Vagina (tissue), 2 donors: ENCODE measurements around the gene NUMA1. TPM values are rescaled to one million over a fixed set of nuclear protein-coding genes. Genes with fewer than 3 reads are reported as not detected.

ENCODE experiments used
- DNase-seq, 2 donors: peaks; one replicate each; pipeline ENCODE4 v3.0.0-alpha.2; 2017; ENCODE audit errors: extremely low spot score in 2 of 2
- H3K27ac ChIP-seq: fragments of 200-600 bp; sonication (generic); one replicate; pipeline ENCODE4 v1.5.1; 2019
- H3K27me3 ChIP-seq: fragments of 200-600 bp; sonication (generic); one replicate; pipeline ENCODE4 v1.5.1; 2019
- H3K36me3 ChIP-seq, 2 donors: fragments of 200-600 bp; sonication (generic); one replicate each; pipeline ENCODE4 v1.5.1; 2017 to 2019
- H3K4me1 ChIP-seq: fragments of 200-600 bp; sonication (generic); one replicate; pipeline ENCODE4 v1.5.1; 2019
- H3K4me3 ChIP-seq, 2 donors: fragments of 200-600 bp; sonication (generic); 1 replicate in 1 of 2; 2 replicates in 1 of 2; pipeline ENCODE4 v1.5.1; 2016 to 2019
- H3K9me3 ChIP-seq: fragments of 200-600 bp; sonication (generic); one replicate; pipeline ENCODE4 v1.5.1; 2019
- POLR2A ChIP-seq, 2 donors: fragments of 450-650 bp; IDR thresholded peaks; one replicate each; pipeline ENCODE4 v1.6.1; 2017; ENCODE audit warnings: antibody characterized with exemption in 2 of 2, mild to moderate bottlenecking in 2 of 2, moderate library complexity in 2 of 2
- POLR2AphosphoS5 ChIP-seq, 2 donors: sonication (generic); formaldehyde crosslinking; IDR thresholded peaks; one replicate each; pipeline ENCODE4 v1.9.0; 2017; ENCODE audit warnings: antibody characterized with exemption in 2 of 2, mild to moderate bottlenecking in 2 of 2, low read depth in 1 of 2; ENCODE audit not compliant: insufficient read depth in 1 of 2
- intact Hi-C: fragments of 100-400 bp; cut with DNase I; formaldehyde crosslinking; loops from one replicate; pipeline ENCODE4 v1.15.1; 2023
- total RNA-seq: library from RNA; depleted of rRNA; stranded (reverse); fragments of >200 nt; gene quantifications from one replicate; pipeline ENCODE4 v1.2.3, GENCODE V29; 2016
- TF ChIP-seq, protein P1 (sequence below), 3 experiments: fragments of 450-650 bp in 2 of 3; fragments of 200-600 bp in 1 of 3; sonication (generic) in 1 of 3; IDR thresholded peaks; one replicate each; pipeline ENCODE4 v1.5.1; 2017 to 2019; ENCODE audit warnings: antibody characterized with exemption in 3 of 3, mild to moderate bottlenecking in 2 of 3, moderate library complexity in 2 of 3

Gene NUMA1
- total RNA-seq, 1 donor from 2014 or later = 314 TPM

DNA sequence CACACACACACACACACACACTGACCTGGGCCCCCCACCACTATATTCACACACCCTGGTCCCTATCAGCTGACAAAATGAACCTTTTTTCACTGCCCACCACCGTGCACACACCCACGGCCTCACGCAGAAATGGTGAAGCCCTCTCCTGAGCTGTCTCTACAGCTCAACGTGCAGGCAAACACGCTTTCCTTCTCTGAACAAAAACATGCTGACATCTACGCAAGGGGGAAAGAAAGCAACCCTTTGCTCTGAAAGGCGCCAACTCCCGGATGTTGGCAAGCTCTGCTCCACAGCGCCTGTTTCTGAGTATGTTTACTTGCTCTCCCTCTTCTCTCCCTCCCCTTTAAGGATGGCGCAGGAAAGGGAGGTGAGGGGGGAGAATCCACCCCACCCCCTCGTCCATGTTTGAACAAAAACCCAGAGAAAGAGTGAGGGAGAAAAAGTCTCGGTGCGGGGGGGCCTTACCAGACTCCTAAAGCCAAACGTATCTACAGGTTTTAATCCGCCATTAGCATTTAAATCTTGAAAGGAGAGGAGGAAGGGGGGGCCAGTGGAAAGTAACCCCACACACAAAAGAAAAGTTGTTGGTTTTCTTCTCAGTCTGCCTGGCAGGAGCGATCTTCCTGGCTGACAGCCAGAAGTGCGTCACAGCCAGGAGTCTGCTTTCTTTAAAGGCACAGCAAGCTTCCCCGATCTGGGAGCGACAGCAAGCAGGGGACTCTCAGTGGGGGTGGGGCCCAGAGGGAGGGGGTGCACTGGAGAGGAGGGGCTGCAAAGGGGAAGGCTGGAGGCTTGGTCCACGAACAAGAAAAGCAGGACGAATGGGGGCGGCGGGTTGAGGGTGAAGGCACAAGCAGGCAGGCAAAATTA lies 39.6 kb downstream of the NUMA1 start:
- DNase-seq = peak in 1 of 2 donors; percentile 98
- Histone ChIP-seq H3K9me3 (no peaks in the 10 kb centered on the region), H3K36me3 (no peaks in the 10 kb centered on the region), H3K4me1 (peaks cover 60% of the 10 kb centered on the region), H3K27ac (peak overlapping the region; percentile 96), H3K4me3 (peak overlapping the region; percentile 65 to 68), H3K27me3 (no peaks in the 10 kb centered on the region)
- TF ChIP-seq POLR2AphosphoS5 (IDR thresholded peaks at IDR 0.05; ENCODE audit: insufficient read depth in 1 of 2, low read depth in 1 of 2) (peak in 1 of 2 donors; percentile 94), POLR2A (IDR thresholded peaks at IDR 0.05) (peak in 1 of 2 donors; percentile 38)
- TF ChIP-seq, protein P1, sequence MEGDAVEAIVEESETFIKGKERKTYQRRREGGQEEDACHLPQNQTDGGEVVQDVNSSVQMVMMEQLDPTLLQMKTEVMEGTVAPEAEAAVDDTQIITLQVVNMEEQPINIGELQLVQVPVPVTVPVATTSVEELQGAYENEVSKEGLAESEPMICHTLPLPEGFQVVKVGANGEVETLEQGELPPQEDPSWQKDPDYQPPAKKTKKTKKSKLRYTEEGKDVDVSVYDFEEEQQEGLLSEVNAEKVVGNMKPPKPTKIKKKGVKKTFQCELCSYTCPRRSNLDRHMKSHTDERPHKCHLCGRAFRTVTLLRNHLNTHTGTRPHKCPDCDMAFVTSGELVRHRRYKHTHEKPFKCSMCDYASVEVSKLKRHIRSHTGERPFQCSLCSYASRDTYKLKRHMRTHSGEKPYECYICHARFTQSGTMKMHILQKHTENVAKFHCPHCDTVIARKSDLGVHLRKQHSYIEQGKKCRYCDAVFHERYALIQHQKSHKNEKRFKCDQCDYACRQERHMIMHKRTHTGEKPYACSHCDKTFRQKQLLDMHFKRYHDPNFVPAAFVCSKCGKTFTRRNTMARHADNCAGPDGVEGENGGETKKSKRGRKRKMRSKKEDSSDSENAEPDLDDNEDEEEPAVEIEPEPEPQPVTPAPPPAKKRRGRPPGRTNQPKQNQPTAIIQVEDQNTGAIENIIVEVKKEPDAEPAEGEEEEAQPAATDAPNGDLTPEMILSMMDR (IDR thresholded peaks at IDR 0.05) = no peak
- intact Hi-C loops = loop anchor here (2.0 kb wide), 1 partner anchor 40 kb away; the partner anchor contains the start of genes LRRC51 and NUMA1

- intact Hi-C loops = loop anchor here (2.0 kb wide), 1 partner anchor 41 kb away; the partner anchor contains the start of genes LRRC51 and NUMA1
- peaks cover 68% of the 10 kb centered on the region for H3K4me1 ChIP-seq
- H3K36me3 ChIP-seq = peaks cover 3 to 7% of the 10 kb centered on the region in 2 donors
- no peaks in the 10 kb centered on the region for H3K27me3 ChIP-seq
- TF ChIP-seq, protein P1 (IDR thresholded peaks at IDR 0.05) = no peak
- no peak for TF ChIP-seq POLR2AphosphoS5 (IDR thresholded peaks at IDR 0.05; ENCODE audit: insufficient read depth in 1 of 2, low read depth in 1 of 2)
- TF ChIP-seq POLR2A (IDR thresholded peaks at IDR 0.05) = no peak
- H3K27ac ChIP-seq = peak overlapping the region; percentile 96
- peak overlapping the region; percentile 65 to 68 for H3K4me3 ChIP-seq
- no peaks in the 10 kb centered on the region for H3K9me3 ChIP-seq
- no peak for DNase-seq
Measured at GRCh38 chr11:72039856-72040401, 40.4 kb downstream of the NUMA1 start.

- intact Hi-C loops = no loop called here
- H3K27me3 ChIP-seq = no peaks in the 10 kb centered on the region
- peak overlapping the region; percentile 65 to 68 for H3K4me3 ChIP-seq
- DNase-seq = no peak
- peaks cover 75% of the 10 kb centered on the region for H3K4me1 ChIP-seq
- no peaks in the 10 kb centered on the region for H3K9me3 ChIP-seq
- peak overlapping the region; percentile 96 for H3K27ac ChIP-seq
- TF ChIP-seq, protein P1 (IDR thresholded peaks at IDR 0.05) = no peak
- TF ChIP-seq POLR2A (IDR thresholded peaks at IDR 0.05) = no peak
- TF ChIP-seq POLR2AphosphoS5 (IDR thresholded peaks at IDR 0.05; ENCODE audit: insufficient read depth in 1 of 2, low read depth in 1 of 2) = no peak
- H3K36me3 ChIP-seq = peaks cover 3 to 13% of the 10 kb centered on the region in 2 donors
Measured at GRCh38 chr11:72039031-72039855, 41.1 kb downstream of the NUMA1 start.

DNA sequence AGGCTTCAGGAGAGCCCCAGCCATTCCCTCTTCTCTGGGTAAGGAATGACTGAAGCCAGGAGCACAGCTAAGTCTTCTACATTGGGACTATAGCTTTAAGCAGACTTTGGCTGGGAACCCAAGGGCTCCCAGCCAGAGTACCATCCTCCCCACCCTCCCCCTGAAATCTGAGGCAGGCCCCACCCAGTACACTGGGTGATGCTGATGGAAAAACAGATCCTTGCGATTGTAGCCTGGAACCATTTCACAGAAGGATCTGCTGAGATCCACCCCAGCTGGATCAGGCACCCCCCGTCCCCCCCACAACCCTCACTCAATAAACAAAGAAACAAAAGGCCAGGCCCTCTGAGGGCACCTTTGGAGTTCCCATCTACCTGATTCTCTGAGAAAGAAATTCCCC lies 41.9 kb downstream of the NUMA1 start:
- no peaks in the 10 kb centered on the region for H3K27me3 ChIP-seq
- H3K9me3 ChIP-seq = no peaks in the 10 kb centered on the region
- TF ChIP-seq POLR2AphosphoS5 (IDR thresholded peaks at IDR 0.05; ENCODE audit: insufficient read depth in 1 of 2, low read depth in 1 of 2) (peak in 1 of 2 donors; percentile 89), POLR2A (IDR thresholded peaks at IDR 0.05) (peak in 1 of 2 donors; percentile 66)
- TF ChIP-seq, protein P1 (IDR thresholded peaks at IDR 0.05) = no peak
- no peak for DNase-seq
- peak overlapping the region; percentile 65 to 68 for H3K4me3 ChIP-seq
- H3K36me3 ChIP-seq = peaks cover 3 to 21% of the 10 kb centered on the region in 2 donors
- intact Hi-C loops = no loop called here
- peaks cover 83% of the 10 kb centered on the region for H3K4me1 ChIP-seq
- peak overlapping the region; percentile 96 for H3K27ac ChIP-seq
